IMR-90 (cell line): ENCODE measurements around the gene ACKR4. TPM values are rescaled to one million over a fixed set of nuclear protein-coding genes. Genes with fewer than 3 reads are reported as not detected.

Source experiments
- ATAC-seq: fragments of 200-7000 bp; cut with Tn5 transposase; 2 replicates; pipeline ENCODE4 v1.9.1; 2020; ENCODE audit warnings: low read depth, mild to moderate bottlenecking, moderate library complexity
- BruUV-seq: library from RNA; stranded (reverse); fragments of 400-500 nt; replicated peaks from 2 replicates; lab custom pipeline; 2021; lab: Mats Ljungman, UMichigan
- CTCF ChIA-PET: fragments of 300-600 bp; formaldehyde crosslinking; extraction: SDS; loops from one replicate; lab custom pipeline; 2021; ENCODE audit warnings: antibody characterized with exemption; lab: Yijun Ruan, JAX
- POLR2A ChIA-PET: fragments of 300-600 bp; sonication (Branson Sonifier 250); formaldehyde crosslinking; loops from one replicate; lab custom pipeline; 2022; ENCODE audit warnings: antibody characterized with exemption; ENCODE audit not compliant: unreplicated experiment; lab: Charles Lee
- DNase-seq: peaks from one replicate; pipeline ENCODE4 v3.0.0; 2013
- H2AFZ ChIP-seq: replicated peaks from 2 replicates; pipeline ENCODE3; 2013; ENCODE audit warnings: low read length, mild to moderate bottlenecking; ENCODE audit not compliant: poor library complexity
- H2AK5ac ChIP-seq: 2 replicates; pipeline ENCODE4 v1.6.1; 2013; ENCODE audit warnings: low read depth, low read length, inconsistent platforms
- H2AK9ac ChIP-seq: replicated peaks from 2 replicates; pipeline ENCODE3; 2013; ENCODE audit warnings: mild to moderate bottlenecking, low read depth, low read length, moderate library complexity; ENCODE audit not compliant: poor library complexity
- H2BK120ac ChIP-seq: 2 replicates; pipeline ENCODE4 v1.6.1; 2013; ENCODE audit warnings: low read depth, low read length, inconsistent platforms
- H2BK15ac ChIP-seq: 3 replicates; pipeline ENCODE4 v1.6.1; 2013; ENCODE audit warnings: low read depth, low read length, inconsistent platforms
- H2BK20ac ChIP-seq: 2 replicates; pipeline ENCODE4 v1.6.1; 2013; ENCODE audit warnings: low read depth, mild to moderate bottlenecking, inconsistent platforms, low read length, moderate library complexity
- H2BK5ac ChIP-seq: 2 replicates; pipeline ENCODE4 v1.6.1; 2013; ENCODE audit warnings: mild to moderate bottlenecking, low read depth, low read length, inconsistent platforms; ENCODE audit not compliant: poor library complexity, severe bottlenecking
- H3K14ac ChIP-seq: replicated peaks from 2 replicates; pipeline ENCODE4 v1.6.1; 2013; ENCODE audit warnings: low read depth, low read length, inconsistent platforms
- H3K18ac ChIP-seq: 2 replicates; pipeline ENCODE4 v1.6.1; 2013; ENCODE audit warnings: low read depth, low read length, control low read depth
- H3K23ac ChIP-seq: 2 replicates; pipeline ENCODE4 v1.6.1; 2013; ENCODE audit warnings: low read depth, low read length, inconsistent platforms
- H3K27ac ChIP-seq: 2 replicates; pipeline ENCODE4 v1.5.1; 2013; ENCODE audit warnings: mild to moderate bottlenecking, control low read depth, low read length; ENCODE audit not compliant: insufficient read depth
- H3K27me3 ChIP-seq: 2 replicates; pipeline ENCODE4 v1.6.1; 2013; ENCODE audit warnings: low read length; ENCODE audit not compliant: control insufficient read depth, insufficient read depth
- H3K36me3 ChIP-seq: 2 replicates; pipeline ENCODE4 v1.6.1; 2013; ENCODE audit warnings: low read length, mixed read lengths; ENCODE audit not compliant: control insufficient read depth, insufficient read depth
- H3K4ac ChIP-seq: 2 replicates; pipeline ENCODE4 v1.6.1; 2013; ENCODE audit warnings: low read depth, low read length, inconsistent platforms
- H3K4me1 ChIP-seq: 2 replicates; pipeline ENCODE4 v1.6.1; 2013; ENCODE audit warnings: low read length, mixed read lengths; ENCODE audit not compliant: control insufficient read depth, insufficient read depth
- H3K4me2 ChIP-seq: 2 replicates; pipeline ENCODE4 v1.6.1; 2013; ENCODE audit warnings: low read depth, mild to moderate bottlenecking, control low read depth, low read length, moderate library complexity
- H3K4me3 ChIP-seq: 2 replicates; pipeline ENCODE4 v1.5.1; 2013; ENCODE audit warnings: low read depth, mild to moderate bottlenecking, control low read depth, low read length, moderate library complexity; ENCODE audit not compliant: insufficient read depth
- H3K56ac ChIP-seq: 2 replicates; pipeline ENCODE4 v1.6.1; 2013; ENCODE audit warnings: low read length, inconsistent platforms; ENCODE audit not compliant: insufficient read depth; ENCODE audit errors: extremely low read depth
- H3K79me1 ChIP-seq, 2 experiments: 2 replicates each; pipeline ENCODE4 v1.6.1; 2013; ENCODE audit warnings: low read length in 2 of 2, inconsistent platforms in 1 of 2, low read depth in 1 of 2
- H3K9ac ChIP-seq: 2 replicates; pipeline ENCODE4 v1.6.1; 2013; ENCODE audit warnings: low read depth, low read length, control low read depth
- H3K9me1 ChIP-seq: 2 replicates; pipeline ENCODE4 v1.6.1; 2013; ENCODE audit warnings: low read length, inconsistent platforms; ENCODE audit not compliant: insufficient read depth
- H3K9me3 ChIP-seq: 2 replicates; pipeline ENCODE4 v1.6.1; 2013; ENCODE audit warnings: low read length; ENCODE audit not compliant: control insufficient read depth, insufficient read depth
- H4K20me1 ChIP-seq: 2 replicates; pipeline ENCODE4 v1.6.1; 2013; ENCODE audit warnings: low read length, inconsistent platforms; ENCODE audit not compliant: insufficient read depth
- H4K5ac ChIP-seq: 2 replicates; pipeline ENCODE4 v1.6.1; 2013; ENCODE audit warnings: mild to moderate bottlenecking, low read depth, low read length, control low read depth
- H4K8ac ChIP-seq, 2 experiments: 2 replicates each; pipeline ENCODE4 v1.6.1; 2013; ENCODE audit warnings: low read depth in 2 of 2, low read length in 2 of 2, control low read depth in 1 of 2, inconsistent platforms in 1 of 2
- H4K91ac ChIP-seq: 2 replicates; pipeline ENCODE4 v1.6.1; 2013; ENCODE audit warnings: low read depth, low read length, inconsistent platforms; ENCODE audit not compliant: insufficient read depth
- CEBPB ChIP-seq: IDR thresholded peaks from 2 replicates; pipeline ENCODE4 v1.6.1; 2012; ENCODE audit warnings: low read depth, low read length, improper control_type of control experiment
- CTCF ChIP-seq: conservative IDR thresholded peaks from 2 replicates; pipeline ENCODE4 v1.5.1; 2012; ENCODE audit warnings: mild to moderate bottlenecking, low read depth, low read length, improper control_type of control experiment
- ELK1 ChIP-seq: fragments of 150-350 bp; IDR thresholded peaks from 2 replicates; pipeline ENCODE4 v1.6.1; 2016; ENCODE audit warnings: low read depth, mild to moderate bottlenecking, low read length, moderate library complexity, borderline replicate concordance
- FOS ChIP-seq: fragments of 150-350 bp; IDR thresholded peaks from 2 replicates; pipeline ENCODE4 v1.6.1; 2016; ENCODE audit warnings: low read depth, low read length
- MAZ ChIP-seq: IDR thresholded peaks from 2 replicates; pipeline ENCODE4 v1.6.1; 2012; ENCODE audit warnings: low read depth, mild to moderate bottlenecking, low read length, improper control_type of control experiment, moderate library complexity, borderline replicate concordance
- MXI1 ChIP-seq: IDR thresholded peaks from 2 replicates; pipeline ENCODE4 v1.6.1; 2012; ENCODE audit warnings: low read depth, mild to moderate bottlenecking, low read length, moderate library complexity, borderline replicate concordance
- POLR2A ChIP-seq: IDR thresholded peaks from 2 replicates; pipeline ENCODE4 v1.6.1; 2012; ENCODE audit warnings: mild to moderate bottlenecking, low read depth, low read length
- RAD21 ChIP-seq: IDR thresholded peaks from 2 replicates; pipeline ENCODE4 v1.6.1; 2012; ENCODE audit warnings: low read length, improper control_type of control experiment
- RFX5 ChIP-seq: IDR thresholded peaks from 2 replicates; pipeline ENCODE4 v1.8.0; 2012; ENCODE audit warnings: low read depth, mild to moderate bottlenecking, low read length, moderate library complexity
- SMC3 ChIP-seq: fragments of 150-350 bp; IDR thresholded peaks from 2 replicates; pipeline ENCODE4 v1.6.1; 2016; ENCODE audit warnings: low read depth, mild to moderate bottlenecking, antibody characterized with exemption, low read length, moderate library complexity
- WGBS, 2 experiments: methylation state at CpG; one replicate each; pipeline versions ENCODE4 v1.1.5 to v1.1.7; 2013; ENCODE audit warnings: missing lambda C conversion rate in 2 of 2; ENCODE audit not compliant: insufficient read length in 1 of 2; ENCODE audit errors: extremely low coverage in 2 of 2; 5-methylcytosine and 5-hydroxymethylcytosine counted together
- dilution Hi-C: fragments of 300-500 bp; cut with HindIII; formaldehyde crosslinking; loops from one replicate; pipeline ENCODE4 v1.14.3; 2018; ENCODE audit warnings: low sequenced_read_pairs; ENCODE audit not compliant: unreplicated experiment
- in situ Hi-C: fragments of 300-500 bp; cut with MboI; formaldehyde crosslinking; loops from 3 replicates; pipeline ENCODE4 v1.14.3; 2019; ENCODE audit warnings: low sequenced_read_pairs, inconsistent platforms, mixed read lengths
- intact Hi-C: fragments of 100-400 bp; cut with micrococcal nuclease; formaldehyde crosslinking; loops from 2 replicates; pipeline ENCODE4 v1.10.0; 2022
- polyA plus RNA-seq, 3 experiments: library from polyadenylated mRNA; depleted of rRNA; stranded (reverse); fragments of >200 nt; gene quantifications; 2 replicates each; pipeline ENCODE4 v1.2.3, GENCODE V29; 2012; ENCODE audit warnings: low replicate concordance in 1 of 3
- total RNA-seq: library from RNA; depleted of rRNA; stranded (reverse); fragments of >200 nt; gene quantifications from 2 replicates; pipeline ENCODE4 v1.2.3, GENCODE V29; 2012

The ACKR4 gene
- total and polyA plus RNA-seq, 2 of the 4 experiments (the other 2 are of a cell fraction) = 0.18 TPM; not detected in 1

- H2BK20ac ChIP-seq = no peak overlapping the region
- H4K91ac ChIP-seq = no peak overlapping the region
- H2AFZ ChIP-seq = no peak overlapping the region
- in situ Hi-C loops (no loop called here), dilution Hi-C loops (no loop called here), intact Hi-C loops (no loop called here)
- H3K4me1 ChIP-seq = no peaks in the 10 kb centered on the region; the same call in 1 of the 2 replicates
- no peak overlapping the region for H3K9ac ChIP-seq
- H2BK120ac ChIP-seq = no peak overlapping the region
- H3K23ac ChIP-seq = no peak overlapping the region
- H3K36me3 ChIP-seq = peaks cover 7% of the 10 kb centered on the region
- WGBS, 2 experiments = no CpG with 5 or more reads among the region's 5 CpGs
- no peak overlapping the region for H3K18ac ChIP-seq
- no peaks in the 10 kb centered on the region for H3K27me3 ChIP-seq
- ATAC-seq = no peak
- no peak overlapping the region for H3K56ac ChIP-seq
- no TSS peak for BruUV-seq
- no peak overlapping the region for H2BK5ac ChIP-seq
- no peak overlapping the region for H3K4me2 ChIP-seq
- H3K79me1 ChIP-seq = no peaks in the 10 kb centered on the region
- POLR2A ChIA-PET = no interaction called here
- H3K27ac ChIP-seq = no peak overlapping the region
- no peak overlapping the region for H4K8ac ChIP-seq
- H4K20me1 ChIP-seq = no peaks in the 10 kb centered on the region
- H2BK15ac ChIP-seq = no peak overlapping the region
- H3K9me1 ChIP-seq = no peaks in the 10 kb centered on the region
- no peak for DNase-seq
- no peak overlapping the region for H2AK9ac ChIP-seq
- no peak overlapping the region for H3K4me3 ChIP-seq
- H3K4ac ChIP-seq = no peak overlapping the region
- CTCF ChIA-PET = no interaction called here
- H3K14ac ChIP-seq = no peak overlapping the region
- H3K9me3 ChIP-seq = no peaks in the 10 kb centered on the region
- no peak overlapping the region for H4K5ac ChIP-seq
- TF ChIP-seq RFX5 (no peak), CTCF (no peak), MXI1 (no peak), CEBPB (no peak), FOS (no peak), RAD21 (no peak), MAZ (no peak), SMC3 (no peak), POLR2A (no peak), ELK1 (no peak)
- no peak overlapping the region for H2AK5ac ChIP-seq
These were observed 23.3 kb upstream of the ACKR4 start for GRCh38 chr3:132573797-132574211.
